Forelimb muscle (tissue), 1 donor: ENCODE measurements around the gene CABP4. TPM values are rescaled to one million over a fixed set of nuclear protein-coding genes. Genes with fewer than 3 reads are reported as not detected.

Experiments
- DNase-seq: peaks from one replicate; pipeline ENCODE4 v3.0.0-alpha.2; 2013; ENCODE audit warnings: low read depth
- polyA plus RNA-seq: library from polyadenylated mRNA; unstranded; fragments of 120-200 nt; gene quantifications from one replicate; pipeline ENCODE4 v1.2.1, GENCODE V29; 2013; ENCODE audit not compliant: insufficient read length

CABP4 gene
- polyA plus RNA-seq, 1 donor: 1.1 TPM

- no peak for DNase-seq
These were observed 19.3 kb upstream of the CABP4 start for GRCh38 chr11:67435727-67436458.

GRCh38 chr11:67436459-67437081 is 18.6 kb upstream of the CABP4 start:
- no peak for DNase-seq

GRCh38 chr11:67437082-67437808 is 17.9 kb upstream of the CABP4 start, which contains the start of gene PTPRCAP:
Gene PTPRCAP, minus strand, starts transcription at chr11:67437682. Its CDS starts 63 bp downstream, at chr11:67437619.
- DNase-seq: no peak

GRCh38 chr11:67437809-67438157 is 17.4 kb upstream of the CABP4 start:
- no peak for DNase-seq

- DNase-seq: no peak
These were observed 16.8 kb upstream of the CABP4 start for GRCh38 chr11:67438158-67438902.

GRCh38 chr11:67439321-67440228 is 15.6 kb upstream of the CABP4 start:
- DNase-seq: no peak

- no peak for DNase-seq
These were observed 14.7 kb upstream of the CABP4 start for GRCh38 chr11:67440229-67441097.

- DNase-seq: no peak
These were observed 14.0 kb upstream of the CABP4 start for GRCh38 chr11:67441098-67441563.

GRCh38 chr11:67441731-67442351 is 13.3 kb upstream of the CABP4 start:
- DNase-seq: no peak

GRCh38 chr11:67442504-67443404 is 12.4 kb upstream of the CABP4 start:
- DNase-seq: no peak

- no peak for DNase-seq
These were observed 9.6 kb upstream of the CABP4 start for GRCh38 chr11:67445515-67445914.

GRCh38 chr11:67448220-67448609 is 6.9 kb upstream of the CABP4 start:
- no peak for DNase-seq

- no peak for DNase-seq
These were observed 5.9 kb upstream of the CABP4 start for GRCh38 chr11:67449116-67449844.

- no peak for DNase-seq
These were observed 4.1 kb upstream of the CABP4 start for GRCh38 chr11:67450796-67451657.

- DNase-seq: no peak
These were observed 3.5 kb upstream of the CABP4 start for GRCh38 chr11:67451658-67451976.

GRCh38 chr11:67452141-67452952 is 2.8 kb upstream of the CABP4 start, which contains the start of gene GPR152:
Gene GPR152, minus strand, starts transcription at chr11:67452729. Its CDS starts 5 bp downstream, at chr11:67452724.
- DNase-seq: no peak
